ENCODE measurements around the gene C5.

- TF ChIP-seq POLR2AphosphoS5 (IDR thresholded peaks at IDR 0.05; ENCODE audit: low read depth) = no peak
- TF ChIP-seq EZH2phosphoT487 (IDR thresholded peaks at IDR 0.05; ENCODE audit: unreplicated experiment) = no peak
- TF ChIP-seq EZH2 (IDR thresholded peaks at IDR 0.05; ENCODE audit: low read depth, unreplicated experiment) = no peak
- TF ChIP-seq JUNB (IDR thresholded peaks at IDR 0.05; ENCODE audit: unreplicated experiment) = no peak
- TF ChIP-seq CTCF (conservative IDR thresholded peaks at IDR 0.05; ENCODE audit: low read depth in 2 of 2) = no peak
- TF ChIP-seq ETS1 (IDR thresholded peaks at IDR 0.05) = no peak
- TF ChIP-seq STAT1 (IDR thresholded peaks at IDR 0.05; ENCODE audit: unreplicated experiment) = no peak
- no peak for TF ChIP-seq CREB1 (CRISPR knock-in tag; IDR thresholded peaks at IDR 0.05; ENCODE audit: low read depth)
These were observed 35.6 kb upstream of the C5 start for GRCh38 chr9:121085661-121086060.

Data from GM23338 (cell line).